Nephron progenitor cell (in vitro differentiated cells): ENCODE measurements around the gene COLGALT1.
A peak's percentile ranks its signal among the peaks of the same experiment; 100 is the strongest.

Source experiments
- DNase-seq: peaks from one replicate; pipeline ENCODE4 v3.0.0; 2021
- H3K27ac Mint-ChIP-seq: 2 replicates; pipeline ENCODE4 v1.8.0; 2021; ENCODE audit warnings: mild to moderate bottlenecking, moderate library complexity, mixed read lengths
- H3K27me3 Mint-ChIP-seq: 2 replicates; pipeline ENCODE4 v1.8.0; 2021; ENCODE audit warnings: mild to moderate bottlenecking, low read depth, mixed read lengths; ENCODE audit not compliant: poor library complexity
- H3K36me3 Mint-ChIP-seq: 2 replicates; pipeline ENCODE4 v1.8.0; 2021; ENCODE audit warnings: low read depth, mixed read lengths
- H3K4me1 Mint-ChIP-seq: 2 replicates; pipeline ENCODE4 v1.8.0; 2021; ENCODE audit warnings: mixed read lengths
- H3K4me3 Mint-ChIP-seq: 2 replicates; pipeline ENCODE4 v1.8.0; 2021; ENCODE audit warnings: mild to moderate bottlenecking, moderate library complexity, mixed read lengths
- H3K9me3 Mint-ChIP-seq: 2 replicates; pipeline ENCODE4 v1.8.0; 2021; ENCODE audit warnings: mild to moderate bottlenecking, moderate library complexity, mixed read lengths
- TF ChIP-seq, protein P1 (sequence below): fragments of 200-600 bp; sonication (generic); IDR thresholded peaks from 2 replicates; pipeline ENCODE4 v1.5.0; 2021; ENCODE audit warnings: antibody characterized with exemption

COLGALT1 gene

DNA sequence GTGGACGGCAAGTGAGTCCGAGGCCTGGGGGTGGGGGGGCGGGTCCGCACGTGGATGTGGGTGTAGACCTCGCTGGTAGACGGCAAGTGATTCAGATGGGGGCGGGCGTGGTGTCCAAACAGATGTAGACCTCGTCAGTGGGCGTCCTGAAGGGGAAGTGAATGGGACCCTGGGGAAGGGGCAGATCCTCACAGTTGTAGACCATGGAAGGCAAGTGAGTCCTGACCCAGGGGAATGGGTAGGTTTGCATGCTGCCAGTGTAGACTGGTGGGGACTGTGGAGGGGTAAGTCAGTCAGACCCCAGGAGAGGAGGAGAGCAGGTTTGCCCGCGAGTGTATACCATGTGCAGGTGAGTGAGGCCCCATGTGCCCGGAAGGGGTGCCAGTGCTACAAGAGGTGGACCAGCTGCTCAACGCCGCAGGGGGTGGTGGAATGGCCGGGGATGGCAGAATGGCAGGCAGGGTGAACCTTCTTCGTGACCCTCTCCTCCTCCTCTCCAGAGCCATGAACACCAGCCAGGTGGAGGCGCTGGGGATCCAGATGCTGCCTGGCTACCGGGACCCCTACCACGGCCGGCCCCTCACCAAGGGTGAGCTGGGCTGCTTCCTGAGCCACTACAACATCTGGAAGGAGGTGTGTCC is 22.1 kb downstream of the COLGALT1 start:
- H3K9me3 Mint-ChIP-seq: no peaks in the 10 kb centered on the region
- DNase-seq: no peak
- H3K36me3 Mint-ChIP-seq: peaks cover 47% of the 10 kb centered on the region
- H3K27ac Mint-ChIP-seq: no peak overlapping the region
- H3K4me3 Mint-ChIP-seq: no peak overlapping the region
- peaks cover 28% of the 10 kb centered on the region for H3K4me1 Mint-ChIP-seq
- TF ChIP-seq, protein P1, sequence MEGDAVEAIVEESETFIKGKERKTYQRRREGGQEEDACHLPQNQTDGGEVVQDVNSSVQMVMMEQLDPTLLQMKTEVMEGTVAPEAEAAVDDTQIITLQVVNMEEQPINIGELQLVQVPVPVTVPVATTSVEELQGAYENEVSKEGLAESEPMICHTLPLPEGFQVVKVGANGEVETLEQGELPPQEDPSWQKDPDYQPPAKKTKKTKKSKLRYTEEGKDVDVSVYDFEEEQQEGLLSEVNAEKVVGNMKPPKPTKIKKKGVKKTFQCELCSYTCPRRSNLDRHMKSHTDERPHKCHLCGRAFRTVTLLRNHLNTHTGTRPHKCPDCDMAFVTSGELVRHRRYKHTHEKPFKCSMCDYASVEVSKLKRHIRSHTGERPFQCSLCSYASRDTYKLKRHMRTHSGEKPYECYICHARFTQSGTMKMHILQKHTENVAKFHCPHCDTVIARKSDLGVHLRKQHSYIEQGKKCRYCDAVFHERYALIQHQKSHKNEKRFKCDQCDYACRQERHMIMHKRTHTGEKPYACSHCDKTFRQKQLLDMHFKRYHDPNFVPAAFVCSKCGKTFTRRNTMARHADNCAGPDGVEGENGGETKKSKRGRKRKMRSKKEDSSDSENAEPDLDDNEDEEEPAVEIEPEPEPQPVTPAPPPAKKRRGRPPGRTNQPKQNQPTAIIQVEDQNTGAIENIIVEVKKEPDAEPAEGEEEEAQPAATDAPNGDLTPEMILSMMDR: no peak
- H3K27me3 Mint-ChIP-seq: no peaks in the 10 kb centered on the region

DNA sequence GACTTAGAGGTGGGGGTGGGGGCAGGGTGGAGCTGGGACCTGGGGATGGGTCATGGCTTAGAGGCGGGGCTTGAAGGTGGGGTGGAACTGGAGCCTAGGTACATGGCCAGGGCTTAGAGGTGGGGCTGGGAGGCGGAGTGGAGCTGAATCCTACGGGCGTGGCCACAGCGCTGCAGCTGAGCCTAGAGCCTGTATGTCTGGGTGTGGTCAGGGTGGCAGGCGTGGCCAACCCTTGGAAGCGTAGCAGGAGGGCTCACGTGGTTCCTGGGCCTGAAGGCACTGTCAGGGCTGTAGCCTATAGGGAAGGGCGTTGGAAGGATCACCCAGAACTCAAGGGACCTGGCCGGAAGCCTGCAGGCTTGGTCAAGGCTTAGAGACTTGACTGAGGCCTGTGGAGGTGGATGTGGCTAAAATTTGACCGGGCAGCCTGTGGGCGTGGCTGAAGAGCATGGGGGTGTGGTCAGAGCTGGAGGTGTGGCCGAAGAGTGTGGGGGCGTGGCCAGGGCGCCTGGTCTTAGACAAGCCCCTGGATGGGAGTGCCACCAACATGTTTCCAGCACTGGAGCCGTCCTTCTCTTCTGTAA is 24.3 kb downstream of the COLGALT1 start:
- Mint-ChIP-seq H3K36me3 (peaks cover 43% of the 10 kb centered on the region), H3K4me1 (peaks cover 28% of the 10 kb centered on the region), H3K27me3 (peaks cover 4% of the 10 kb centered on the region), H3K4me3 (no peak overlapping the region), H3K27ac (peak overlapping the region; percentile 68), H3K9me3 (no peaks in the 10 kb centered on the region)
- peak; percentile 78 for DNase-seq
- TF ChIP-seq, protein P1: no peak

DNA sequence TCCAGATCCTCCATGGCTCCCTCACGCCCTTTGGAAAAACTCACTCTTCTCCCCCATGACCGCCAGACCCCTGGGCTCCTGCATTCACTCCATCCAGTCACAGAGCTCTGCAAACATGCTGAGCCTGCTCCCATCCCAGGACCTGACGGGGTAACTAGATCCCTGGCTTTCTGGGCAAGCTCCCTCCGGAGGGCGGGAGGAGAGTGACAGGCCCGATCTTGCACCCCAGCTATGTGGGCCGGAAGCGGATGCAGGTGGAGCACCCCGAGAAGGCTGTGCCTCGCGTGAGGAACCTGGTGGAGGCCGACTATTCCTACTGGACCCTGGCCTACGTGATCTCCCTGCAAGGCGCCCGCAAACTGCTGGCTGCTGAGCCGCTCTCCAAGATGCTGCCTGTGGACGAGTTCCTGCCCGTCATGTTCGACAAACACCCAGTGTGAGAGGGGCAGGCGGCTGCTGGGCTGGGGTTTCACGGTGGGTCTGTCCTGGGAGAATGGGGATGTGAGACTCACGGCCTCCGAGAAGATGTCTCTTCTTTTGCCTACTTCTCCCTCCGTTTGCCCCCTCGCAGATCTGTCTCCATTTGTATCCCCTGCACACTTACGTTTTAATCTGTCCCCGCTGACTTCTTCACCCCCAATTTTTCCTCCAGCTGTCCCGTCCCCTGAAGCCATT is 25.2 kb downstream of the COLGALT1 start:
- TF ChIP-seq, protein P1: no peak
- Mint-ChIP-seq H3K36me3 (peaks cover 43% of the 10 kb centered on the region), H3K4me1 (peaks cover 28% of the 10 kb centered on the region), H3K27ac (no peak overlapping the region), H3K27me3 (peaks cover 6% of the 10 kb centered on the region), H3K4me3 (no peak overlapping the region), H3K9me3 (no peaks in the 10 kb centered on the region)
- DNase-seq: no peak

DNA sequence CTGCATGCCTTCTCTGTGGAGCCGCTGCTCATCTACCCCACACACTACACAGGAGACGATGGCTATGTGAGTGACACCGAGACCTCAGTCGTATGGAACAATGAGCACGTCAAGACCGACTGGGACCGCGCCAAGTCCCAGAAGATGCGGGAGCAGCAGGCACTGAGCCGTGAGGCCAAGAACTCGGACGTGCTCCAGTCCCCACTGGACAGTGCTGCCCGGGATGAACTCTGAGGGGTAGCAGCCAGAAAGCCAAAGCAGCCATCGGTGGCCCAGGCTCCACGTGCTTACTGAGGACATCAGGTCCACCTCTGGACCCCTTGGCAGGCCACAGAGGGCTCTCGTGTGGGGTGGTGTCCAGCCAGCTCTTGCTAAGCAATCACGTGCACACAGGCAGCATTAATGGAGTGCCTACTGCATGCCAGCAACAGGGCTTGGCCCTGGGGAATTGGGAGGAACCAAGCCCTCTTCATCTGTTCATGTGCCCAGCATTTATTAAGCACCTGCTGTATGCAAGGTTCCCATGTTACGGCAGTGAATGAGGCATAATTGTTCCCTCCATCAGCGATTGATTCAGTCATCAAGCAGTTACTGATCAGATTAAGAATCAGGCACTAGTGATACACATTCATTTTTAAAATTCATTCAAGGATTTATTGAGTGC is 25.9 kb downstream of the COLGALT1 start:
- DNase-seq: no peak
- peaks cover 28% of the 10 kb centered on the region for H3K4me1 Mint-ChIP-seq
- no peak overlapping the region for H3K27ac Mint-ChIP-seq
- TF ChIP-seq, protein P1: no peak
- peaks cover 43% of the 10 kb centered on the region for H3K36me3 Mint-ChIP-seq
- no peak overlapping the region for H3K4me3 Mint-ChIP-seq
- H3K9me3 Mint-ChIP-seq: no peaks in the 10 kb centered on the region
- peaks cover 9% of the 10 kb centered on the region for H3K27me3 Mint-ChIP-seq

DNA sequence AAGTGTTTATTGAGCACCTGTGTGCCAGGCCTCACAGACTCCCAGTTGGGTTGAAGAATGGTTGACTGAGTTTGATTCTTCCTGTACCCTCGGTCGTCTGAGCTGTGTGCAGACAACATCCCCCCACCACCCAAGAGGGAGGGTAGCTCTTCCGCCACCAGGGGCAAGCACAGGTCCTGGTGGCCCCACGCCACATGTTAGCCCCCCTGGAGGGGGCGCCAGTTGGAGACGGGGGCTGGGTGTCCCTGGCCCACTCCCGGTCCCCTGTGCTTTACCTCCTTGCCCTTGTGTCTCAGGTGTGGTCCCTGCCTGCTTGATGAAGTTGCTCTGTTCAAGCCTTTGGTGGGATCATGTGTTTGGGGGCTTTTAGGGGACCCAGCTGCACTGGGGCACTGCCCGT is 27.2 kb downstream of the COLGALT1 start:
- no peak for DNase-seq
- H3K36me3 Mint-ChIP-seq: peaks cover 33% of the 10 kb centered on the region

More for the DNA sequence above, 27.2 kb downstream of the COLGALT1 start:
- H3K9me3 Mint-ChIP-seq: no peaks in the 10 kb centered on the region
- no peak overlapping the region for H3K27ac Mint-ChIP-seq
- H3K4me1 Mint-ChIP-seq: peaks cover 18% of the 10 kb centered on the region
- TF ChIP-seq, protein P1: no peak
- H3K27me3 Mint-ChIP-seq: peaks cover 9% of the 10 kb centered on the region
- H3K4me3 Mint-ChIP-seq: no peak overlapping the region
